HG03520 (cell line): Measurements from ENCODE around the gene TMEM135.
A peak's percentile ranks its signal among the peaks of the same experiment; 100 is the strongest.

Experiments
- ATAC-seq: cut with Tn5 transposase; IDR thresholded peaks from one replicate; pipeline ENCODE4 v1.9.1; 2021; ENCODE audit warnings: mild to moderate bottlenecking, moderate library complexity; ENCODE audit not compliant: unreplicated experiment

The TMEM135 gene

DNA sequence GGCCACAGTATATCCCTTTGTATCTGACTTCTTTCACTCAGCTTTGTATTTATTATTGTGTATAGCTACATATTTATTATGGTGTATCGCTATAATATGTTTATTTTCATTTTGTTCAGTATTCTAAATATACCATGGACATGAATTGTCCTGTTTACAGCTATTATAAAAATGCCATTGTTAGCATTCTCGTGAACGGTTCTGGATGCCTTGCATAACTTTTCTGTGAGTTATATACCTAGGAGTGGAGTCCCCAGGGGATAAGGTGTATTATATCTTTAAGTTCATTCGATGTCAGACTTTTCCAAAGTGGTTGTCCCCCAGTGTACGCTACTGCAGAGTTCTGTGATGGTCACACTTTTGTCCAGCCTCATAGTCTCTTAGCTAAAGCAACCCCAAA, 301.7 kb downstream of the TMEM135 start:
- no peak for ATAC-seq

GRCh38 chr11:87347441-87347840, 309.7 kb downstream of the TMEM135 start:
- no peak for ATAC-seq

DNA sequence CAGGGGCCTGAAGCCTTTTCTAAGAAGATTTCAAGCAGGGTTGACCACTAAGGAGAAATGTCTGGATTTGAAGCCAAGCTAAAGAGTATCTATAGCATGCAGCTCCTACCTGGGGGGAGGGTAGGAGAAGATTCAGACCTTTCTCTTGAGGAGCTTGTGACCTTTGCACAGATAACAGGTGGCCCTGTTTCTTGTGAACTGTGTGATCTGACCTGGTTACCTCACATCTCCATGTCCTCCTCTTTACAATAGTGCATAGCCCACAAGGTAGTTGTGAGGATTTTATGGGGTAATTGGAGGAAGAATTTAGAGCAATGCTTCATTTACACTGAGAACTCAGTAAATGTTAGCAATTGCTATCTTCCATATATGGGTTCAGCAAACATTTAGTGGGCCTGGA, 310.1 kb downstream of the TMEM135 start:
- no peak for ATAC-seq

DNA sequence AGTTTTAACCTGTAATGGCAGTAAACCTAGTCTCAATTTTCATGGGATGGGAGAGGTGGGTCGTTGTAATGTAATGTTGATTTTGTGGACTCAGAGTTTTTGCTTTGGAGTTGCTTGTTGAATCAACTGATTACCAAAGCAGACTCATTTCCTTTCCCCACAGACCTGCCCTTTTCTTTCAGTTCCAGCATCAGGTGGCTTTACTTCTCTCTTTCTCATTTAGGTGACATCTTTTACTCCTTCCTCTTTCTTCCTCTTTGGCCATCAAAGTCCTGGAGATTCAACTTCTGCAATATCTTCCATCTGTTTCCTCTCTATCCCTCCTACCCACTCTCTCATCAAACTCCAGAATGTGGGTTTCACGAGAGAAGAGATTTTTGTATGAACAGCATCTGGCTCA, 313.9 kb downstream of the TMEM135 start:
- ATAC-seq, result no peak

GRCh38 chr11:87352759-87353707, 315.3 kb downstream of the TMEM135 start:
- ATAC-seq, result peak; percentile 96

GRCh38 chr11:87353771-87354345, 316.1 kb downstream of the TMEM135 start:
- no peak for ATAC-seq

DNA sequence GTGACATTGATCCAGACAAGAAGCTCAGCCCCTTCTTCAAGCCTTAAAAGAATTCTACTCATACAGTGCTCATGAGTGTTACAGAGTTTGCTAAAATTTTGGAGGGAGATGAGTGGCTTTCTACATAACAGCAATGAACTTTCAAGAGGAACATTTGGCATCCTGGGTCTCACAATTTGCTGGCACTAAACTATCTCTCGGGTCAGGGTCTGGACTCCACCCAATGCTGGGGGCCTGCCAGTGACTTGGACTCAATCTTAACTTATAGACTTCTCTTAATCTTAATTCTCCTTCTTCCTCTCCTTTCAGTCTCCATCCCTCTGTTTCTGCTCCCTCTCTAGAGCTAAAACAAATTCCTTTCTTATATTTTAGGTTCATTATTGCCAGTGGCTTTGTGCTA, 317.9 kb downstream of the TMEM135 start:
- ATAC-seq, result no peak

GRCh38 chr11:87356428-87356827, 318.7 kb downstream of the TMEM135 start:
- no peak for ATAC-seq

- no peak for ATAC-seq
Measured at GRCh38 chr11:87358461-87358860, 320.7 kb downstream of the TMEM135 start.

DNA sequence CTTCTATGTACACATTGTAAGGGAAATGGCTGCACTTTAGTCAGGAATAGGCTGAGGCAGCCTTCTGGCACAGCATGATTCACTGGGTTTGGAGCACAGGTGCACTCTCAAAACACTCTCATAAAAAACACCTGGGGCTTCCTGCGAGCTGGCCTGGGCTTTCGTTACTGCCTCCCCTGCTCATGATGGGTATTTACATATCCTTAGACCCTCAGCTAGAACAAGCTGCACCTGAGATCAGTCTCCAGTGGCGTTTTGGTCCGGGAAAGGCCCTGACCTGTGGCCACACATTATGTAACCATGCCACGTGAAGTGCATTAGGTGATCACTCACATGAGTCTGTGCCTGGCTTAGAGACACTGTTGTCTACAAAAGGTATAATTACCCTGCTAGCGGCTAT, 321.7 kb downstream of the TMEM135 start:
- no peak for ATAC-seq

DNA sequence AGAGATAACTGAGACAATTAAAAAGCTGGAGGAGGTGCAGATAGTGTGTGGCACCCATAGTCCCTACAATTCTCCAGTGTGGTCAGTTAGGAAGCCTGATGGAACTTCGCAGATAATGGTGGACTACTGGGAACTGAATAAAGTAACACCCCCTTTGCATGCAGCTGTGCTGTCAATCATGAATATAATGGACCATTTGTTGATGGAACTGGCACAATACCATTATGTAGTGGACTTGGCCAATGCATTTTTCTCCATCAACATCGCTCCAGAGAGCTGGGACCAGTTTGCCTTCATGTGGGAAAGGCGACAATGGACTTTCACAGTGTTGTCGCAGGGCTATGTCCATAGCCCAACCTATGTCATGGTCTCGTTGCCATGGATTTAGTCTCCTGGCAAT, 324.2 kb downstream of the TMEM135 start:
- no peak for ATAC-seq

DNA sequence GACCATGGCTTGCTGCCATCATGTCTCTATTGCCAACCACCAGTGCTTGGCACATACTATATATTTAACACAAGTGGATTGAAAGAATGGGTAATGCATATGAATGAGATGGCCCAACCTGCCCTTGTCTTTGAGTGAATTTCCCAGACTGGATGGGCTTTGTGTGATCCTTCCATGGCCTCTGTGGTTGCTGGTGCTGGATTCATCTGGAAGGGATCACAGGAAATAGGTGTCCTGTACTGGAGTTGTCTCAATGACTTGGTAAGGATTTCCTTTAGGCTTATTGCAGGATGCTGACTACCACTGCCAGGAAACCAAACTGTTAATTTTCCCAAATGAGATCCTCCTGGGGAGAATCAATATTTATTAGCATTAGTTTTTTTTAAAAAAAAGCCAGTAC, 328.6 kb downstream of the TMEM135 start:
- ATAC-seq, result no peak

GRCh38 chr11:87366763-87367405, 329.1 kb downstream of the TMEM135 start:
- ATAC-seq, result no peak

DNA sequence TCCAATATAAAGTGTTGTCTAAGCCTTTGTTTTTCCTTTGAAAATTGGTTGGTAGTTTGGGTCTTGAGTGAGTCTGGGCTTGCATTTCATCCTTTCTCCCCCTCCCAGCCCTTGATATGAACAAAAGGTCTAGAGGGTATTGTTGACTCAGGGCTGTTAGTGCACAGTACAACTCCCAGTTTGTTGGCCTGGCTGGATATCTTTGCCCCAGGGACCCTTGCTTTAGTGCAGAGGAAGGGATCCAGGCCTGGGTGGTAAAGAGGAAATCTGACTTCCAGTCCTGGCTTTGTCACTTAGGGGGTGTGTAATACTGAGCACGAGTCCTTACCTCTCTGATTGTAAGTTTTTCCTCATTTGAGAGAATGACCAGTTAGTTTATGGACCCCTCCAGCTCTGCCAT, 330.4 kb downstream of the TMEM135 start:
- no peak for ATAC-seq

- no peak for ATAC-seq
Measured at GRCh38 chr11:87368858-87369480, 331.2 kb downstream of the TMEM135 start.

- no peak for ATAC-seq
Measured at GRCh38 chr11:87369888-87370287, 332.2 kb downstream of the TMEM135 start.

DNA sequence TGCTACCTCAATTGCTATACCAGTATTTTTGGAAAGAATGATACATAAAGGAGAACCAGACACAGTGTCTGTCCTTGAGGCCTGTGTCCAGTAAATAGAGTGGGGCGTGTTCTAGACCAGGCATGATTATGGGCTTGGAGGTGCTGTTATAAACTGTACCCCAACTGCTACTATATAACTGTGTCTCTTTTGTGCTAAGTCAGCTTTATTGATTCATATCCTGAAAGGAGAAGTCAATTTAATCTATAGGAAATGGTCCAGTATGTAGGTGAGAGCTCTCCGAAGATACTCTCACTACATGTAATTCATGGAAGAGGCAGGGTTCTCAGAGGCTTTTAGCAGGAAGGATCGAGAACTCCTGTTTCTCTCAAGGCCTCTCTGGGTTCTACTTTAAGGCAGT, 334.3 kb downstream of the TMEM135 start:
- ATAC-seq, result no peak
